ENCODE data around the gene TMEM151A. TPM values are rescaled to one million over a fixed set of nuclear protein-coding genes. Genes with fewer than 3 reads are reported as not detected.

Gene TMEM151A
- total RNA-seq, 4 donors from 2014 or later = not detected

- peaks cover 19 to 25% of the 10 kb centered on the region in 2 donors for H3K4me1 ChIP-seq
- intact Hi-C loops (cut with DNase I; ENCODE audit: low total_unique reads) (loop anchor here (2.0 to 5.0 kb wide), 3 partner anchors 72 to 347 kb away; partner anchors contain the start of genes C11orf68, DRAP1, RIN1 and SF3B2), in situ Hi-C loops (cut with MboI; ENCODE audit: low sequenced_read_pairs in 4 of 4) (no loop called here)
- no peaks in the 10 kb centered on the region for H3K9me3 ChIP-seq
- no peak for DNase-seq
- no peaks in the 10 kb centered on the region for H3K27me3 ChIP-seq
- H3K27ac ChIP-seq = no peak overlapping the region
- no peak overlapping the region for H3K4me3 ChIP-seq
- ATAC-seq = no peak
- H3K36me3 ChIP-seq = peaks cover 0 to 25% of the 10 kb centered on the region in 2 donors
- TF ChIP-seq POLR2A (IDR thresholded peaks at IDR 0.05) = no peak
- no peak for TF ChIP-seq CTCF (IDR thresholded peaks at IDR 0.05 in 4 of 5, conservative IDR thresholded peaks at IDR 0.05 in 1 of 5)
Measured at GRCh38 chr11:66265531-66266377, 25.9 kb upstream of the TMEM151A start.

- H3K27me3 ChIP-seq = no peaks in the 10 kb centered on the region
- H3K4me3 ChIP-seq = peak overlapping the region; percentile 79 to 91 (median 81)
- H3K36me3 ChIP-seq = peaks cover 0 to 21% of the 10 kb centered on the region in 2 donors
- in situ Hi-C loops (cut with MboI; ENCODE audit: low sequenced_read_pairs in 4 of 4) (no loop called here), intact Hi-C loops (cut with DNase I; ENCODE audit: low total_unique reads) (loop anchor here (2.0 to 5.0 kb wide), 3 partner anchors 71 to 348 kb away; partner anchors contain the start of genes C11orf68, DRAP1, RIN1 and SF3B2)
- H3K9me3 ChIP-seq = no peaks in the 10 kb centered on the region
- peaks cover 19 to 27% of the 10 kb centered on the region in 2 donors for H3K4me1 ChIP-seq
- no peak for TF ChIP-seq POLR2A (IDR thresholded peaks at IDR 0.05)
- no peak for TF ChIP-seq CTCF (IDR thresholded peaks at IDR 0.05 in 4 of 5, conservative IDR thresholded peaks at IDR 0.05 in 1 of 5)
- no peak for DNase-seq
- H3K27ac ChIP-seq = peak overlapping the region; percentile 92 to 99 (median 96)
- ATAC-seq = no peak
Measured at GRCh38 chr11:66266378-66267038, 25.2 kb upstream of the TMEM151A start.

- DNase-seq (no peak), ATAC-seq (peak; percentile 1 to 3)
- no peaks in the 10 kb centered on the region for H3K9me3 ChIP-seq
- peak overlapping the region; percentile 92 to 99 (median 96) for H3K27ac ChIP-seq
- in situ Hi-C loops (cut with MboI; ENCODE audit: low sequenced_read_pairs in 4 of 4) (no loop called here), intact Hi-C loops (cut with DNase I; ENCODE audit: low total_unique reads) (loop anchor here (2.0 to 5.0 kb wide), 3 partner anchors 70 to 348 kb away; partner anchors contain the start of genes C11orf68, DRAP1, RIN1 and SF3B2)
- TF ChIP-seq POLR2A (IDR thresholded peaks at IDR 0.05) = no peak
- TF ChIP-seq CTCF (IDR thresholded peaks at IDR 0.05 in 4 of 5, conservative IDR thresholded peaks at IDR 0.05 in 1 of 5) = no peak
- peaks cover 19 to 27% of the 10 kb centered on the region in 2 donors for H3K4me1 ChIP-seq
- H3K36me3 ChIP-seq = peaks cover 0 to 21% of the 10 kb centered on the region in 2 donors
- no peaks in the 10 kb centered on the region for H3K27me3 ChIP-seq
- peak overlapping the region; percentile 79 to 91 (median 81) for H3K4me3 ChIP-seq
Measured at GRCh38 chr11:66267039-66267378, 24.7 kb upstream of the TMEM151A start.

GRCh38 chr11:66267379-66268243 lies 24.1 kb upstream of the TMEM151A start:
- no peaks in the 10 kb centered on the region for H3K27me3 ChIP-seq
- H3K36me3 ChIP-seq = peaks cover 0 to 22% of the 10 kb centered on the region in 2 donors
- ATAC-seq = peak; percentile 70 to 76
- peak overlapping the region; percentile 92 to 99 (median 96) for H3K27ac ChIP-seq
- peak; percentile 80 to 83 for DNase-seq
- in situ Hi-C loops (cut with MboI; ENCODE audit: low sequenced_read_pairs in 4 of 4) = no loop called here
- TF ChIP-seq CTCF (IDR thresholded peaks at IDR 0.05 in 4 of 5, conservative IDR thresholded peaks at IDR 0.05 in 1 of 5) (peak; percentile 13 to 25 (median 20)), POLR2A (IDR thresholded peaks at IDR 0.05) (peak; percentile 76 to 80)
- peaks cover 19 to 27% of the 10 kb centered on the region in 2 donors for H3K4me1 ChIP-seq
- intact Hi-C loops (cut with DNase I; ENCODE audit: low total_unique reads) = loop anchor here (1.0 to 5.0 kb wide), 5 partner anchors 22 to 409 kb away; partner anchors contain the start of genes C11orf68, CFL1, DRAP1 and RIN1
- no peaks in the 10 kb centered on the region for H3K9me3 ChIP-seq
- peak overlapping the region; percentile 79 to 91 (median 81) for H3K4me3 ChIP-seq

Measured in gastrocnemius medialis (tissue), 4 donors.